HEK293 (cell line): Measurements from ENCODE around the gene CROCC.

Experiments used
- CTCF ChIA-PET: fragments of 350-600 bp; formaldehyde crosslinking; extraction: SDS; loops from one replicate; lab custom pipeline; 2021; ENCODE audit warnings: antibody characterized with exemption; lab: Yijun Ruan, JAX
- POLR2A ChIA-PET: fragments of 300-600 bp; formaldehyde crosslinking; extraction: SDS; loops from one replicate; lab custom pipeline; 2020; ENCODE audit warnings: antibody characterized with exemption, inconsistent platforms; lab: Yijun Ruan, JAX
- H3K27ac ChIP-seq: fragments of 200-500 bp; sonication (Bioruptor generic); 2 replicates; pipeline ENCODE4 v1.5.1; 2014; ENCODE audit warnings: low read depth, low read length, control low read depth, inconsistent platforms; ENCODE audit errors: extremely low read depth
- H3K36me3 ChIP-seq, 2 experiments: fragments of 200-500 bp in 1 of 2; sonication (Bioruptor generic) in 1 of 2; 1 replicate in 1 of 2; 2 replicates in 1 of 2; pipeline ENCODE4 v1.5.1; 2014 to 2017; ENCODE audit warnings: inconsistent platforms in 2 of 2, low read length in 2 of 2; ENCODE audit not compliant: control insufficient read depth in 2 of 2, insufficient read depth in 1 of 2
- H3K4me1 ChIP-seq: fragments of 200-500 bp; sonication (Bioruptor generic); 2 replicates; pipeline ENCODE4 v1.5.1; 2014; ENCODE audit warnings: mild to moderate bottlenecking, low read length, inconsistent platforms; ENCODE audit not compliant: control insufficient read depth, insufficient read depth
- H3K4me3 ChIP-seq: 2 replicates; pipeline ENCODE4 v1.5.1; 2011; ENCODE audit warnings: low read depth, mild to moderate bottlenecking, control low read depth, low read length, moderate library complexity
- H3K9me3 ChIP-seq: fragments of 200-500 bp; sonication (Bioruptor generic); 2 replicates; pipeline ENCODE4 v1.5.1; 2014; ENCODE audit warnings: low read depth, low read length, inconsistent platforms; ENCODE audit not compliant: control insufficient read depth, insufficient read depth
- EGR2 ChIP-seq: fragments of 450-650 bp; formaldehyde crosslinking; IDR thresholded peaks from 2 replicates; pipeline ENCODE4 v1.5.1; 2016; ENCODE audit warnings: low read depth, missing biosample characterization, missing genetic modification characterization
- HOXA7 ChIP-seq: sonication (generic); formaldehyde crosslinking; IDR thresholded peaks from 2 replicates; pipeline ENCODE4 v1.8.1; 2022; ENCODE audit warnings: missing genetic modification reagents, borderline replicate concordance
- KLF17 ChIP-seq: fragments of 450-650 bp; formaldehyde crosslinking; IDR thresholded peaks from 2 replicates; pipeline ENCODE4 v1.5.1; 2016; ENCODE audit warnings: missing biosample characterization, missing genetic modification characterization
- SCRT2 ChIP-seq: fragments of 450-650 bp; formaldehyde crosslinking; IDR thresholded peaks from 2 replicates; pipeline ENCODE4 v1.5.1; 2016; ENCODE audit warnings: missing biosample characterization, missing genetic modification characterization
- TSHZ1 ChIP-seq: fragments of 450-650 bp; formaldehyde crosslinking; IDR thresholded peaks from 2 replicates; pipeline ENCODE4 v1.5.1; 2016; ENCODE audit warnings: missing biosample characterization, missing genetic modification characterization, borderline replicate concordance
- ZBTB11 ChIP-seq: fragments of 450-650 bp; formaldehyde crosslinking; conservative IDR thresholded peaks from 2 replicates; pipeline ENCODE4 v1.5.1; 2016; ENCODE audit warnings: low read depth, missing biosample characterization, missing genetic modification characterization
- ZBTB17 ChIP-seq: fragments of 450-650 bp; formaldehyde crosslinking; IDR thresholded peaks from 2 replicates; pipeline ENCODE4 v1.5.1; 2016; ENCODE audit warnings: missing biosample characterization, missing genetic modification characterization
- ZBTB20 ChIP-seq: fragments of 450-650 bp; formaldehyde crosslinking; IDR thresholded peaks from 2 replicates; pipeline ENCODE4 v1.5.1; 2016; ENCODE audit warnings: missing biosample characterization, missing genetic modification characterization
- ZBTB21 ChIP-seq: fragments of 450-650 bp; formaldehyde crosslinking; IDR thresholded peaks from 2 replicates; pipeline ENCODE4 v1.5.1; 2017; ENCODE audit warnings: missing biosample characterization, missing genetic modification characterization
- ZBTB8A ChIP-seq: fragments of 450-650 bp; formaldehyde crosslinking; IDR thresholded peaks from 2 replicates; pipeline ENCODE4 v1.5.1; 2016; ENCODE audit warnings: missing biosample characterization, missing genetic modification characterization
- ZNF121 ChIP-seq: fragments of 450-650 bp; formaldehyde crosslinking; IDR thresholded peaks from 2 replicates; pipeline ENCODE4 v1.5.1; 2016; ENCODE audit warnings: missing biosample characterization, missing genetic modification characterization
- ZNF366 ChIP-seq: fragments of 450-650 bp; formaldehyde crosslinking; conservative IDR thresholded peaks from 2 replicates; pipeline ENCODE4 v1.5.1; 2016; ENCODE audit warnings: missing biosample characterization, missing genetic modification characterization
- ZNF391 ChIP-seq: fragments of 450-650 bp; formaldehyde crosslinking; IDR thresholded peaks from 2 replicates; pipeline ENCODE4 v1.5.1; 2016; ENCODE audit warnings: low read depth, missing biosample characterization, missing genetic modification characterization, borderline replicate concordance
- ZNF398 ChIP-seq: fragments of 450-650 bp; formaldehyde crosslinking; IDR thresholded peaks from 2 replicates; pipeline ENCODE4 v1.5.1; 2017; ENCODE audit warnings: missing biosample characterization, missing genetic modification characterization
- ZNF600 ChIP-seq: fragments of 450-650 bp; formaldehyde crosslinking; IDR thresholded peaks from 2 replicates; pipeline ENCODE4 v1.5.1; 2016; ENCODE audit warnings: missing biosample characterization, missing genetic modification characterization

CROCC gene

GRCh38 chr1:17016317-17016661 lies 94.6 kb downstream of the CROCC start:
- Histone ChIP-seq H3K9me3 (no peaks in the 10 kb centered on the region), H3K4me3 (no peak overlapping the region), H3K4me1 (no peaks in the 10 kb centered on the region), H3K27ac (no peak overlapping the region), H3K36me3 (peaks cover 24 to 38% of the 10 kb centered on the region in 2 experiments)
- ChIA-PET CTCF (interaction anchor here (3.1 kb wide), 1 partner anchor 55 kb away, joined by 13 read pairs; no protein-coding TSS in a partner anchor), POLR2A (interaction anchor here (0.6 to 0.7 kb wide), 2 partner anchors 27 to 60 kb away, joined by 3 to 5 read pairs; no protein-coding TSS in a partner anchor)
- TF ChIP-seq EGR2 (tag by site-specific recombination) (no peak), HOXA7 (no peak), ZNF366 (0 out of 2 replicates have a peak, but pooled peaks have one; percentile 12), ZBTB21 (tag by site-specific recombination) (no peak), ZBTB11 (tag by site-specific recombination) (no peak), KLF17 (tag by site-specific recombination) (0 out of 2 replicates have a peak, but pooled peaks have one; percentile 57), ZBTB17 (tag by site-specific recombination) (0 out of 2 replicates have a peak, but pooled peaks have one; percentile 25), ZNF391 (tag by site-specific recombination) (no peak), ZNF600 (peak; percentile 38; the same call in 1 of the 2 replicates), TSHZ1 (tag by site-specific recombination) (no peak), ZNF398 (tag by site-specific recombination) (no peak), ZBTB20 (tag by site-specific recombination) (peak; percentile 51; the same call in 1 of the 2 replicates), SCRT2 (tag by site-specific recombination) (peak; percentile 51)

- ChIA-PET POLR2A (no interaction called here), CTCF (interaction anchor here (1.0 to 3.1 kb wide), 3 partner anchors 13 to 57 kb away, joined by 5 to 13 read pairs (median 7); no protein-coding TSS in a partner anchor)
- no peaks in the 10 kb centered on the region for H3K4me1 ChIP-seq
- peaks cover 29 to 50% of the 10 kb centered on the region in 2 experiments for H3K36me3 ChIP-seq
- no peaks in the 10 kb centered on the region for H3K9me3 ChIP-seq
- H3K27ac ChIP-seq: no peak overlapping the region
- no peak for TF ChIP-seq ZBTB8A (tag by site-specific recombination)
- peak; percentile 77 for TF ChIP-seq ZNF121 (tag by site-specific recombination)
- no peak overlapping the region for H3K4me3 ChIP-seq
Measured at GRCh38 chr1:17017435-17017834, 95.7 kb downstream of the CROCC start.
